Measurements from ENCODE around the gene PUM1. TPM values are rescaled to one million over a fixed set of nuclear protein-coding genes. Genes with fewer than 3 reads are reported as not detected.
"Not testable (repeated sequence)": the region's sequence is repeated elsewhere in the genome, so short reads cannot be mapped to it uniquely, and the experiment has no call there.

Gene PUM1
- total RNA-seq, 2 donors from 2014 or later: 207 to 210 TPM

DNA sequence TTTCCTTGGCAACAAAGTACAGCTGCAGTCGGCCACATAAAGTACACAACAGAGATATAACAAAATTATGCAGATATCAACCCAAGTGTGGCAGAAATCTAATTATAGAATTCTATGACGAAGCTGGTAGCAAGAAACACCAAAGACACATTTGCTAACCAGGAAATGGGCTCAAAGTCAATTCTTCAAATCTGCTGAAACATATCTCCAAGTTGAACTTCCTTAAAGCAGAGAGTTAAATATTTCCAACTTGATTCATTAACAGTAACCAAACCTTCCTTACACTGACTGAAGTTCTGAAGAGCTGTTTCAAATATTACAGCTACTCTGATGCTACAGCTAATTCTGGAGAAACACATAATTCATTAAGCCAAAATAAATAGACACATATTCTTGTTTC is 89.4 kb downstream of the PUM1 start:
- Histone ChIP-seq H3K9me3 (ENCODE audit: control insufficient read depth, low read length) (no peaks in the 10 kb centered on the region), H3K27me3 (ENCODE audit: control insufficient read depth, insufficient read depth, low read length, poor library complexity, severe bottlenecking) (no peaks in the 10 kb centered on the region), H3K27ac (ENCODE audit: low read depth, low read length) (no peak overlapping the region), H3K36me3 (ENCODE audit: control insufficient read depth, insufficient read depth, low read length) (peaks cover 88% of the 10 kb centered on the region), H3K4me1 (ENCODE audit: control insufficient read depth, insufficient read depth, low read length) (no peaks in the 10 kb centered on the region), H3K9ac (ENCODE audit: extremely low read depth, low read length, poor library complexity, severe bottlenecking) (no peak overlapping the region), H3K4me3 (ENCODE audit: low read length) (no peak overlapping the region)
- Mint-ChIP-seq H3K27ac (peak overlapping the region; percentile 32), H3K4me1 (peaks cover 3% of the 10 kb centered on the region), H3K27me3 (ENCODE audit: insufficient read depth) (no peaks in the 10 kb centered on the region), H3K36me3 (ENCODE audit: low read depth) (peaks cover 75% of the 10 kb centered on the region), H3K4me3 (no peak overlapping the region), H3K9me3 (no peaks in the 10 kb centered on the region)
- no peak for DNase-seq
- TF ChIP-seq, protein P1, sequence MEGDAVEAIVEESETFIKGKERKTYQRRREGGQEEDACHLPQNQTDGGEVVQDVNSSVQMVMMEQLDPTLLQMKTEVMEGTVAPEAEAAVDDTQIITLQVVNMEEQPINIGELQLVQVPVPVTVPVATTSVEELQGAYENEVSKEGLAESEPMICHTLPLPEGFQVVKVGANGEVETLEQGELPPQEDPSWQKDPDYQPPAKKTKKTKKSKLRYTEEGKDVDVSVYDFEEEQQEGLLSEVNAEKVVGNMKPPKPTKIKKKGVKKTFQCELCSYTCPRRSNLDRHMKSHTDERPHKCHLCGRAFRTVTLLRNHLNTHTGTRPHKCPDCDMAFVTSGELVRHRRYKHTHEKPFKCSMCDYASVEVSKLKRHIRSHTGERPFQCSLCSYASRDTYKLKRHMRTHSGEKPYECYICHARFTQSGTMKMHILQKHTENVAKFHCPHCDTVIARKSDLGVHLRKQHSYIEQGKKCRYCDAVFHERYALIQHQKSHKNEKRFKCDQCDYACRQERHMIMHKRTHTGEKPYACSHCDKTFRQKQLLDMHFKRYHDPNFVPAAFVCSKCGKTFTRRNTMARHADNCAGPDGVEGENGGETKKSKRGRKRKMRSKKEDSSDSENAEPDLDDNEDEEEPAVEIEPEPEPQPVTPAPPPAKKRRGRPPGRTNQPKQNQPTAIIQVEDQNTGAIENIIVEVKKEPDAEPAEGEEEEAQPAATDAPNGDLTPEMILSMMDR (conservative IDR thresholded peaks at IDR 0.05): no peak
- WGBS, 2 experiments (ENCODE audit: insufficient coverage in 1 of 2, insufficient read length in 1 of 2): 93 to 100% methylated on average over 2 of the region's 2 CpGs

DNA sequence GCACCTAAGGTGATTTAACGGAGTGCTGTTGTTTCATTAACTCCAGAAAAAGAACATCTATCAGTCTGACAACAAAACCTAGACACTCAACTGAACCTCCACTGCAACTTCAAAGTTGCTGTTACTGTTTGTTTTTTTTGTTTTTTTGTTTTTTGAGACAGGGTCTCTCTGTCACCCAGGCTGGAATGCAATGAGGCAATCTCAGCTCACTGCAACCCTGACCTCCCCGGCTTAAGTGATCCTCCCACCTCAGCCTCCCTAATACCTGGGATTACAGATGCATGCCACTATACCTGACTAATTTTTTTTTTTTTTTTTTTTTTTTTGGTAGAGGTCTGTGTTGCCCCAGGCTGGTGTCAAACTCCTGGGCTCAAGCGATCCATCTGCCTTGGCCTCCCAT is 90.3 kb downstream of the PUM1 start:
- Mint-ChIP-seq H3K4me3 (no peak overlapping the region), H3K36me3 (ENCODE audit: low read depth) (peaks cover 77% of the 10 kb centered on the region), H3K27ac (peak overlapping the region; percentile 70), H3K27me3 (ENCODE audit: insufficient read depth) (no peaks in the 10 kb centered on the region), H3K4me1 (peaks cover 3% of the 10 kb centered on the region), H3K9me3 (no peaks in the 10 kb centered on the region)
- H3K27ac ChIP-seq (ENCODE audit: low read depth, low read length): peak overlapping the region; percentile 29
- no peaks in the 10 kb centered on the region for H3K27me3 ChIP-seq (ENCODE audit: control insufficient read depth, insufficient read depth, low read length, poor library complexity, severe bottlenecking)
- H3K9me3 ChIP-seq (ENCODE audit: control insufficient read depth, low read length): no peaks in the 10 kb centered on the region
- TF ChIP-seq, protein P1 (conservative IDR thresholded peaks at IDR 0.05): no peak
- H3K4me1 ChIP-seq (ENCODE audit: control insufficient read depth, insufficient read depth, low read length): no peaks in the 10 kb centered on the region
- no peak overlapping the region for H3K4me3 ChIP-seq (ENCODE audit: low read length)
- H3K9ac ChIP-seq (ENCODE audit: extremely low read depth, low read length, poor library complexity, severe bottlenecking): no peak overlapping the region
- no peak for DNase-seq
- peaks cover 89% of the 10 kb centered on the region for H3K36me3 ChIP-seq (ENCODE audit: control insufficient read depth, insufficient read depth, low read length)
- WGBS, 2 experiments (ENCODE audit: insufficient coverage in 1 of 2, insufficient read length in 1 of 2): 95% methylated on average over 3 of the region's 3 CpGs; no CpG with 5 or more reads in 1 of the 2 experiments

DNA sequence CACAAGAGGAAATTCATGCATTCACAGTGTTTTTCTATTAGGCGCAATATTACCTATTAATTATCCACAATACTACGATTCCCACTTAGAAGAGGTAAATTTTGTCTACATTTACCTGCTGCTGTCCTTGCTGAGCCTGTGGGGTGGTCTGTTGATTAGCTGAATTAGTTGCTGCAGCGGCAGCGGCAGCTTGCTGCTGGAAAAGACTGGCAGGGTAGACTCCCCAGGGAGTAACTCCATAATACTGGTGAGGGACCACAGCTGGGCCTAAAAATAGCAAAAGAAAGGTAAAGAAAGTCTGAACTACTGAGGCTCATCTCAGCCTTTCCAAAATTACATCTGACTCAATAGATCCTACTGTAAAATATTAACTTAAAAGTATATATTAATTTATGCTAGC is 91.0 kb downstream of the PUM1 start:
- Mint-ChIP-seq H3K27ac (no peak overlapping the region), H3K27me3 (ENCODE audit: insufficient read depth) (no peaks in the 10 kb centered on the region), H3K4me3 (no peak overlapping the region), H3K9me3 (no peaks in the 10 kb centered on the region), H3K4me1 (peaks cover 3% of the 10 kb centered on the region), H3K36me3 (ENCODE audit: low read depth) (peaks cover 78% of the 10 kb centered on the region)
- Histone ChIP-seq H3K36me3 (ENCODE audit: control insufficient read depth, insufficient read depth, low read length) (peaks cover 89% of the 10 kb centered on the region), H3K27ac (ENCODE audit: low read depth, low read length) (no peak overlapping the region), H3K9me3 (ENCODE audit: control insufficient read depth, low read length) (no peaks in the 10 kb centered on the region), H3K9ac (ENCODE audit: extremely low read depth, low read length, poor library complexity, severe bottlenecking) (no peak overlapping the region), H3K4me1 (ENCODE audit: control insufficient read depth, insufficient read depth, low read length) (no peaks in the 10 kb centered on the region), H3K27me3 (ENCODE audit: control insufficient read depth, insufficient read depth, low read length, poor library complexity, severe bottlenecking) (no peaks in the 10 kb centered on the region), H3K4me3 (ENCODE audit: low read length) (no peak overlapping the region)
- DNase-seq: no peak
- WGBS, 2 experiments (ENCODE audit: insufficient coverage in 1 of 2, insufficient read length in 1 of 2): 86 to 90% methylated on average over 3 to 4 of the region's 4 CpGs
- TF ChIP-seq, protein P1 (conservative IDR thresholded peaks at IDR 0.05): no peak

DNA sequence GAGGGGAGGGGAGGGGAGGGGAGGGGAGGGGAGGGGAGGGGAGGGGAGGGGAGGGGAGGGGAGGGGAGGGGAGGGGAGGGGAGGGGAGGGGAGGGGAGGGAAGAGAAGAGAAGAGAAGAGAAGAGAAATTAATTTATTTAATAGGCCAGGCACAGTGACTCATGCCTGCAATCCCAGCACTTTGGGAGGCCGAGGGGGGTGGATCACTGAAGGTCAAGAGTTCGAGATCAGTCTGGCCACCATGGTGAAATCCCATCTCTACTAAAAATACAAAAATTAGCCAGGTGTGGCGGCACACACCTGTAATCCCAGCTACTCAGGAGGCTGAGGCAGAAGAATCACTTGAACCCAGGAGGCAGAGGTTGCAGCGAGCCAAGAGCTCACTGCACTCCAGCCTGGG is 93.2 kb downstream of the PUM1 start:
- peaks cover 88% of the 10 kb centered on the region for H3K36me3 ChIP-seq (ENCODE audit: control insufficient read depth, insufficient read depth, low read length)
- not testable (repeated sequence) for H3K4me3 ChIP-seq (ENCODE audit: low read length); H3K9me3 Mint-ChIP-seq; H3K4me3 Mint-ChIP-seq; H3K9me3 ChIP-seq (ENCODE audit: control insufficient read depth, low read length); H3K27ac Mint-ChIP-seq; H3K4me1 ChIP-seq (ENCODE audit: control insufficient read depth, insufficient read depth, low read length); H3K27me3 ChIP-seq (ENCODE audit: control insufficient read depth, insufficient read depth, low read length, poor library complexity, severe bottlenecking); H3K27ac ChIP-seq (ENCODE audit: low read depth, low read length); H3K27me3 Mint-ChIP-seq (ENCODE audit: insufficient read depth); DNase-seq; H3K9ac ChIP-seq (ENCODE audit: extremely low read depth, low read length, poor library complexity, severe bottlenecking); H3K4me1 Mint-ChIP-seq
- peaks cover 82% of the 10 kb centered on the region for H3K36me3 Mint-ChIP-seq (ENCODE audit: low read depth)
- WGBS, 2 experiments (ENCODE audit: insufficient coverage in 1 of 2, insufficient read length in 1 of 2): 96 to 97% methylated on average over 3 to 4 of the region's 4 CpGs
